HEK293T (cell line): ENCODE results near the gene LIPE.

ENCODE experiments used
- BHLHE40 ChIP-seq: fragments of 450-650 bp; IDR thresholded peaks from 2 replicates; pipeline ENCODE4 v1.6.1; 2016; ENCODE audit warnings: mild to moderate bottlenecking, moderate library complexity, borderline replicate concordance
- FOXA1 ChIP-seq: fragments of 450-650 bp; IDR thresholded peaks from 2 replicates; pipeline ENCODE4 v1.6.1; 2016; ENCODE audit warnings: mild to moderate bottlenecking
- HDGF ChIP-seq: fragments of 450-650 bp; IDR thresholded peaks from 2 replicates; pipeline ENCODE4 v1.6.1; 2017; ENCODE audit warnings: antibody characterized with exemption, borderline replicate concordance
- NFRKB ChIP-seq: fragments of 450-650 bp; IDR thresholded peaks from 2 replicates; pipeline ENCODE4 v1.6.1; 2016; ENCODE audit warnings: mild to moderate bottlenecking, moderate library complexity
- TARDBP ChIP-seq: fragments of 450-650 bp; IDR thresholded peaks from 2 replicates; pipeline ENCODE4 v1.6.1; 2016

DNA sequence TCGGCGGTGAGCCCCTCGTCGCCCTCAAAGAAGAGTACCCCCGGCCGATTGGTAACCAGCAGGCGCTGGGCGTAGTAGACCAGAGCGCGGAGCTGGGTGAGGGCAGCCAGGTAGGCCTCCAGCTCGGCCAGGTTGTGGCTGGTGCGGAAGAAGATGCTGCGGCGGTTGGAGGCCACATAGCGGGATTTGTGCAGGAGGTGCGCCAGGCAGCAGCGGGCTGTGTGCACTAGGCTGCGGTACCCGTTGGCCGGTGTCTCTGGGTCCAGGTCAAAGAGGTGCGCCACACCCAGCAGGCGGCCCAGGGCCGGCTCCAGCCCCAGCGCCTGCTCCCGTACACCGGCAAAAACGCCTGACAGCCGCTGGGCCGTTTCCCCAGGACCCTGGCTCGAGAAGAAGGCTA, 16.8 kb downstream of the LIPE start:
- TF ChIP-seq BHLHE40 (no peak), TARDBP (no peak), NFRKB (no peak), FOXA1 (no peak), HDGF (no peak)
